IMR-90 (cell line): ENCODE measurements around the gene HS3ST5. TPM values are rescaled to one million over a fixed set of nuclear protein-coding genes. Genes with fewer than 3 reads are reported as not detected.

Experiments used
- ATAC-seq: fragments of 200-7000 bp; cut with Tn5 transposase; 2 replicates; pipeline ENCODE4 v1.9.1; 2020; ENCODE audit warnings: low read depth, mild to moderate bottlenecking, moderate library complexity
- BruUV-seq: library from RNA; stranded (reverse); fragments of 400-500 nt; replicated peaks from 2 replicates; lab custom pipeline; 2021; lab: Mats Ljungman, UMichigan
- CTCF ChIA-PET: fragments of 300-600 bp; formaldehyde crosslinking; extraction: SDS; loops from one replicate; lab custom pipeline; 2021; ENCODE audit warnings: antibody characterized with exemption; lab: Yijun Ruan, JAX
- POLR2A ChIA-PET: fragments of 300-600 bp; sonication (Branson Sonifier 250); formaldehyde crosslinking; loops from one replicate; lab custom pipeline; 2022; ENCODE audit warnings: antibody characterized with exemption; ENCODE audit not compliant: unreplicated experiment; lab: Charles Lee
- DNase-seq: peaks from one replicate; pipeline ENCODE4 v3.0.0; 2013
- H2AFZ ChIP-seq: replicated peaks from 2 replicates; pipeline ENCODE3; 2013; ENCODE audit warnings: low read length, mild to moderate bottlenecking; ENCODE audit not compliant: poor library complexity
- H2AK5ac ChIP-seq: 2 replicates; pipeline ENCODE4 v1.6.1; 2013; ENCODE audit warnings: low read depth, low read length, inconsistent platforms
- H2AK9ac ChIP-seq: replicated peaks from 2 replicates; pipeline ENCODE3; 2013; ENCODE audit warnings: mild to moderate bottlenecking, low read depth, low read length, moderate library complexity; ENCODE audit not compliant: poor library complexity
- H2BK120ac ChIP-seq: 2 replicates; pipeline ENCODE4 v1.6.1; 2013; ENCODE audit warnings: low read depth, low read length, inconsistent platforms
- H2BK15ac ChIP-seq: 3 replicates; pipeline ENCODE4 v1.6.1; 2013; ENCODE audit warnings: low read depth, low read length, inconsistent platforms
- H2BK20ac ChIP-seq: 2 replicates; pipeline ENCODE4 v1.6.1; 2013; ENCODE audit warnings: low read depth, mild to moderate bottlenecking, inconsistent platforms, low read length, moderate library complexity
- H2BK5ac ChIP-seq: 2 replicates; pipeline ENCODE4 v1.6.1; 2013; ENCODE audit warnings: mild to moderate bottlenecking, low read depth, low read length, inconsistent platforms; ENCODE audit not compliant: poor library complexity, severe bottlenecking
- H3K14ac ChIP-seq: replicated peaks from 2 replicates; pipeline ENCODE4 v1.6.1; 2013; ENCODE audit warnings: low read depth, low read length, inconsistent platforms
- H3K18ac ChIP-seq: 2 replicates; pipeline ENCODE4 v1.6.1; 2013; ENCODE audit warnings: low read depth, low read length, control low read depth
- H3K23ac ChIP-seq: 2 replicates; pipeline ENCODE4 v1.6.1; 2013; ENCODE audit warnings: low read depth, low read length, inconsistent platforms
- H3K27ac ChIP-seq: 2 replicates; pipeline ENCODE4 v1.5.1; 2013; ENCODE audit warnings: mild to moderate bottlenecking, control low read depth, low read length; ENCODE audit not compliant: insufficient read depth
- H3K27me3 ChIP-seq: 2 replicates; pipeline ENCODE4 v1.6.1; 2013; ENCODE audit warnings: low read length; ENCODE audit not compliant: control insufficient read depth, insufficient read depth
- H3K36me3 ChIP-seq: 2 replicates; pipeline ENCODE4 v1.6.1; 2013; ENCODE audit warnings: low read length, mixed read lengths; ENCODE audit not compliant: control insufficient read depth, insufficient read depth
- H3K4ac ChIP-seq: 2 replicates; pipeline ENCODE4 v1.6.1; 2013; ENCODE audit warnings: low read depth, low read length, inconsistent platforms
- H3K4me1 ChIP-seq: 2 replicates; pipeline ENCODE4 v1.6.1; 2013; ENCODE audit warnings: low read length, mixed read lengths; ENCODE audit not compliant: control insufficient read depth, insufficient read depth
- H3K4me2 ChIP-seq: 2 replicates; pipeline ENCODE4 v1.6.1; 2013; ENCODE audit warnings: low read depth, mild to moderate bottlenecking, control low read depth, low read length, moderate library complexity
- H3K4me3 ChIP-seq: 2 replicates; pipeline ENCODE4 v1.5.1; 2013; ENCODE audit warnings: low read depth, mild to moderate bottlenecking, control low read depth, low read length, moderate library complexity; ENCODE audit not compliant: insufficient read depth
- H3K56ac ChIP-seq: 2 replicates; pipeline ENCODE4 v1.6.1; 2013; ENCODE audit warnings: low read length, inconsistent platforms; ENCODE audit not compliant: insufficient read depth; ENCODE audit errors: extremely low read depth
- H3K79me1 ChIP-seq, 2 experiments: 2 replicates each; pipeline ENCODE4 v1.6.1; 2013; ENCODE audit warnings: low read length in 2 of 2, inconsistent platforms in 1 of 2, low read depth in 1 of 2
- H3K9ac ChIP-seq: 2 replicates; pipeline ENCODE4 v1.6.1; 2013; ENCODE audit warnings: low read depth, low read length, control low read depth
- H3K9me1 ChIP-seq: 2 replicates; pipeline ENCODE4 v1.6.1; 2013; ENCODE audit warnings: low read length, inconsistent platforms; ENCODE audit not compliant: insufficient read depth
- H3K9me3 ChIP-seq: 2 replicates; pipeline ENCODE4 v1.6.1; 2013; ENCODE audit warnings: low read length; ENCODE audit not compliant: control insufficient read depth, insufficient read depth
- H4K20me1 ChIP-seq: 2 replicates; pipeline ENCODE4 v1.6.1; 2013; ENCODE audit warnings: low read length, inconsistent platforms; ENCODE audit not compliant: insufficient read depth
- H4K5ac ChIP-seq: 2 replicates; pipeline ENCODE4 v1.6.1; 2013; ENCODE audit warnings: mild to moderate bottlenecking, low read depth, low read length, control low read depth
- H4K8ac ChIP-seq, 2 experiments: 2 replicates each; pipeline ENCODE4 v1.6.1; 2013; ENCODE audit warnings: low read depth in 2 of 2, low read length in 2 of 2, control low read depth in 1 of 2, inconsistent platforms in 1 of 2
- H4K91ac ChIP-seq: 2 replicates; pipeline ENCODE4 v1.6.1; 2013; ENCODE audit warnings: low read depth, low read length, inconsistent platforms; ENCODE audit not compliant: insufficient read depth
- BHLHE40 ChIP-seq: fragments of 150-350 bp; IDR thresholded peaks from 2 replicates; pipeline ENCODE4 v1.6.1; 2016; ENCODE audit warnings: mild to moderate bottlenecking, low read depth, low read length
- CEBPB ChIP-seq: IDR thresholded peaks from 2 replicates; pipeline ENCODE4 v1.6.1; 2012; ENCODE audit warnings: low read depth, low read length, improper control_type of control experiment
- CHD1 ChIP-seq: IDR thresholded peaks from 2 replicates; pipeline ENCODE4 v1.6.1; 2012; ENCODE audit warnings: low read depth, low read length, improper control_type of control experiment
- CTCF ChIP-seq: conservative IDR thresholded peaks from 2 replicates; pipeline ENCODE4 v1.5.1; 2012; ENCODE audit warnings: mild to moderate bottlenecking, low read depth, low read length, improper control_type of control experiment
- FOS ChIP-seq: fragments of 150-350 bp; IDR thresholded peaks from 2 replicates; pipeline ENCODE4 v1.6.1; 2016; ENCODE audit warnings: low read depth, low read length
- MAFK ChIP-seq: IDR thresholded peaks from 2 replicates; pipeline ENCODE4 v1.6.1; 2012; ENCODE audit warnings: low read depth, low read length, improper control_type of control experiment
- MXI1 ChIP-seq: IDR thresholded peaks from 2 replicates; pipeline ENCODE4 v1.6.1; 2012; ENCODE audit warnings: low read depth, mild to moderate bottlenecking, low read length, moderate library complexity, borderline replicate concordance
- NFE2L2 ChIP-seq: fragments of 150-350 bp; IDR thresholded peaks from 2 replicates; pipeline ENCODE4 v1.6.1; 2016; ENCODE audit warnings: low read depth, mild to moderate bottlenecking, low read length
- POLR2A ChIP-seq: IDR thresholded peaks from 2 replicates; pipeline ENCODE4 v1.6.1; 2012; ENCODE audit warnings: mild to moderate bottlenecking, low read depth, low read length
- RAD21 ChIP-seq: IDR thresholded peaks from 2 replicates; pipeline ENCODE4 v1.6.1; 2012; ENCODE audit warnings: low read length, improper control_type of control experiment
- RCOR1 ChIP-seq: IDR thresholded peaks from 2 replicates; pipeline ENCODE4 v1.6.1; 2012; ENCODE audit warnings: mild to moderate bottlenecking, low read length, improper control_type of control experiment; ENCODE audit not compliant: insufficient replicate concordance
- RFX5 ChIP-seq: IDR thresholded peaks from 2 replicates; pipeline ENCODE4 v1.8.0; 2012; ENCODE audit warnings: low read depth, mild to moderate bottlenecking, low read length, moderate library complexity
- SMC3 ChIP-seq: fragments of 150-350 bp; IDR thresholded peaks from 2 replicates; pipeline ENCODE4 v1.6.1; 2016; ENCODE audit warnings: low read depth, mild to moderate bottlenecking, antibody characterized with exemption, low read length, moderate library complexity
- WGBS, 2 experiments: methylation state at CpG; one replicate each; pipeline versions ENCODE4 v1.1.5 to v1.1.7; 2013; ENCODE audit warnings: missing lambda C conversion rate in 2 of 2; ENCODE audit not compliant: insufficient read length in 1 of 2; ENCODE audit errors: extremely low coverage in 2 of 2; 5-methylcytosine and 5-hydroxymethylcytosine counted together
- dilution Hi-C: fragments of 300-500 bp; cut with HindIII; formaldehyde crosslinking; loops from one replicate; pipeline ENCODE4 v1.14.3; 2018; ENCODE audit warnings: low sequenced_read_pairs; ENCODE audit not compliant: unreplicated experiment
- in situ Hi-C: fragments of 300-500 bp; cut with MboI; formaldehyde crosslinking; loops from 3 replicates; pipeline ENCODE4 v1.14.3; 2019; ENCODE audit warnings: low sequenced_read_pairs, inconsistent platforms, mixed read lengths
- intact Hi-C: fragments of 100-400 bp; cut with micrococcal nuclease; formaldehyde crosslinking; loops from 2 replicates; pipeline ENCODE4 v1.10.0; 2022
- polyA plus RNA-seq, 3 experiments: library from polyadenylated mRNA; depleted of rRNA; stranded (reverse); fragments of >200 nt; gene quantifications; 2 replicates each; pipeline ENCODE4 v1.2.3, GENCODE V29; 2012; ENCODE audit warnings: low replicate concordance in 1 of 3
- total RNA-seq: library from RNA; depleted of rRNA; stranded (reverse); fragments of >200 nt; gene quantifications from 2 replicates; pipeline ENCODE4 v1.2.3, GENCODE V29; 2012

Gene HS3ST5
- total and polyA plus RNA-seq, 2 of the 4 experiments (the other 2 are of a cell fraction), result not detected

DNA sequence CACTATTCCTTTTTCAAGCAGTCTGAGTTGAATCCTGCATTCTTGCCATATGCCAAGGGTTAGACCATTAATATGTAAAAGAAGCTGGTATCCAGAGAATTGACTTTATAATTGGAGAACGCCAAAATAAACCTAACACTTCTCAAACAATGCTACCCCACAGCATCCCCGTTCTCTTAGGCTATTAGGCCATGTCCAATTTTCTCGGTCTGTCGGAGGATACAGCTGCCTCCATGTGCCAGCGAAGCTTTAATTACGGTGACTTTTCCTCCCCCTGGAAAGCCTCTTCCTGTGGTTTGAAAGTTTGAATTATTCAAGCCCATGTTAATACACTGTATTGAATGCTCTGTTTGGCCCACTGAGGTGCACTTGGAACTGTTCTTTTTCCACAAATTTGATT is 60.5 kb downstream of the HS3ST5 start:
- Histone ChIP-seq H3K14ac (no peak overlapping the region), H3K27ac (no peak overlapping the region), H4K20me1 (no peaks in the 10 kb centered on the region), H3K27me3 (peaks cover 7% of the 10 kb centered on the region), H2AK5ac (no peak overlapping the region), H3K56ac (no peak overlapping the region), H3K4me1 (no peaks in the 10 kb centered on the region), H2BK120ac (no peak overlapping the region), H3K23ac (no peak overlapping the region), H3K18ac (no peak overlapping the region), H3K9me1 (no peaks in the 10 kb centered on the region), H3K4me2 (no peak overlapping the region), H3K79me1 (no peaks in the 10 kb centered on the region), H2BK15ac (no peak overlapping the region), H4K8ac (no peak overlapping the region), H3K9me3 (no peaks in the 10 kb centered on the region), H2BK5ac (no peak overlapping the region), H3K4me3 (no peak overlapping the region), H2BK20ac (no peak overlapping the region), H3K4ac (no peak overlapping the region), H3K9ac (no peak overlapping the region), H2AFZ (no peak overlapping the region), H2AK9ac (no peak overlapping the region), H4K5ac (no peak overlapping the region), H4K91ac (no peak overlapping the region), H3K36me3 (no peaks in the 10 kb centered on the region)
- in situ Hi-C loops, result loop anchor here (25.0 kb wide), 1 partner anchor 295 kb away; no protein-coding TSS in a partner anchor
- CTCF ChIA-PET, result no interaction called here
- dilution Hi-C loops, result no loop called here
- DNase-seq (no peak), ATAC-seq (no peak)
- no CpG with 5 or more reads among the region's 6 CpGs for WGBS, 2 experiments
- TF ChIP-seq POLR2A (no peak), RFX5 (no peak), SMC3 (no peak), MAFK (no peak), NFE2L2 (no peak), CEBPB (no peak), CHD1 (no peak), CTCF (no peak), BHLHE40 (no peak), RAD21 (no peak), FOS (no peak), RCOR1 (no peak), MXI1 (no peak)
- POLR2A ChIA-PET, result no interaction called here
- intact Hi-C loops, result no loop called here
- BruUV-seq, result no TSS peak
